ENCODE results near the gene RGS3. TPM values are rescaled to one million over a fixed set of nuclear protein-coding genes. Genes with fewer than 3 reads are reported as not detected.
"Not testable (repeated sequence)": the region's sequence is repeated elsewhere in the genome, so short reads cannot be mapped to it uniquely, and the experiment has no call there.

Gene RGS3
- total RNA-seq, 4 donors from 2014 or later = 11.0 to 18.8 (median 16.0) TPM

DNA sequence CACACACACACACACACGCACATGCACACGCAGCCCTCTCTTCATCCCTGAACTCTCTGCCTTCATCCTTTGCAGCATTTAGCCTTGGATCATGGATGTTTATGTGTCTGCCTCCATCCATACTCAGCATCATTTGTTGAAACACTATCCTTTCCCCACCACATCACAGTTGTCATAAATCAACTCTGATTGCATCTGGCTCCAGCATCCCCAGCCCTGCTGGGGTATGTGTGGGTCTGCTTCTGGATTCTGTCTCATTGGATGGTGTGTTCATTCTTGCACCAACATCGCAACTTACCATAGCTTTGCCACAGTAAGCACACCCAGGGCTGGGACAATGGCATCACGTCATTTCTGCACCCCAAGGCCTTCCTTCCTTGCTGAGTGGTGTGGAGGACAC, 175.4 kb downstream of the RGS3 start:
- Histone ChIP-seq H3K27ac (no peak overlapping the region), H3K4me1 (no peaks in the 10 kb centered on the region), H3K4me3 (no peak overlapping the region), H3K9me3 (no peaks in the 10 kb centered on the region), H3K27me3 (no peaks in the 10 kb centered on the region), H3K36me3 (no peaks in the 10 kb centered on the region)
- WGBS = 76% methylated on average over 4 of the region's 4 CpGs
- DNase-seq (ENCODE audit: low spot score in 2 of 2) = peak in 1 of 2 donors; percentile 13
- TF ChIP-seq EP300 (IDR thresholded peaks at IDR 0.05) (no peak), POLR2A (IDR thresholded peaks at IDR 0.05) (no peak), POLR2AphosphoS5 (IDR thresholded peaks at IDR 0.05) (no peak)
- TF ChIP-seq, protein P1, sequence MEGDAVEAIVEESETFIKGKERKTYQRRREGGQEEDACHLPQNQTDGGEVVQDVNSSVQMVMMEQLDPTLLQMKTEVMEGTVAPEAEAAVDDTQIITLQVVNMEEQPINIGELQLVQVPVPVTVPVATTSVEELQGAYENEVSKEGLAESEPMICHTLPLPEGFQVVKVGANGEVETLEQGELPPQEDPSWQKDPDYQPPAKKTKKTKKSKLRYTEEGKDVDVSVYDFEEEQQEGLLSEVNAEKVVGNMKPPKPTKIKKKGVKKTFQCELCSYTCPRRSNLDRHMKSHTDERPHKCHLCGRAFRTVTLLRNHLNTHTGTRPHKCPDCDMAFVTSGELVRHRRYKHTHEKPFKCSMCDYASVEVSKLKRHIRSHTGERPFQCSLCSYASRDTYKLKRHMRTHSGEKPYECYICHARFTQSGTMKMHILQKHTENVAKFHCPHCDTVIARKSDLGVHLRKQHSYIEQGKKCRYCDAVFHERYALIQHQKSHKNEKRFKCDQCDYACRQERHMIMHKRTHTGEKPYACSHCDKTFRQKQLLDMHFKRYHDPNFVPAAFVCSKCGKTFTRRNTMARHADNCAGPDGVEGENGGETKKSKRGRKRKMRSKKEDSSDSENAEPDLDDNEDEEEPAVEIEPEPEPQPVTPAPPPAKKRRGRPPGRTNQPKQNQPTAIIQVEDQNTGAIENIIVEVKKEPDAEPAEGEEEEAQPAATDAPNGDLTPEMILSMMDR (IDR thresholded peaks at IDR 0.05) = no peak

DNA sequence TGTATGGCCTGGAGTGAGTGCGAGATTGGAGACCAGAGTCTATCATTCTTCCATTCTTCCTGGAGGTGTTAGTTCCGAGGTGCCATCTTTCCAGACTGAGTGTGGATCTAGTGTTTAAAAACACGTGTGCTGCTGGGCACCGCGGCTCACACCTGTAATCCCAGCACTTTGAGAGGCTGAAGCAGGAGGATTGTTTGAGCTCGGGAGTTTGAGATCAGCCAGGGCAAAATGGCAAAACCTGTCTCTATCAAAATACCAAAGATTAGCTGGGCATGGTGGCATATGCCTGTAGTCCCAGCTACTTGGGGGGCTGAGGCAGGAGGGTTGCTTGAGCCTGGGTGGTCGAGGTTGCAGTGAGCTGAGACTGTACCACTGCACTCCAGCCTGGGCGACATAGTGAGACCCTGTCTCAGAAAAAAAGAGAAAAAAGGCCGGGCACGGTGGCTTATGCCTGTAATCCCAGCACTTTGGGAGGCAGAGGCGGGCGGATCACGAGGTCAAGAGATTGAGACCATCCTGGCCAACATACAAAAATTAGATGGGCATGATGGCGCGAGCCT, 176.0 kb downstream of the RGS3 start:
- H3K4me1 ChIP-seq, H3K27me3 ChIP-seq, H3K4me3 ChIP-seq, H3K27ac ChIP-seq, H3K9me3 ChIP-seq, H3K36me3 ChIP-seq: not testable (repeated sequence)
- DNase-seq (ENCODE audit: low spot score in 2 of 2) = peak; percentile 24 to 29
- 99% methylated on average over 14 of the region's 15 CpGs for WGBS

DNA sequence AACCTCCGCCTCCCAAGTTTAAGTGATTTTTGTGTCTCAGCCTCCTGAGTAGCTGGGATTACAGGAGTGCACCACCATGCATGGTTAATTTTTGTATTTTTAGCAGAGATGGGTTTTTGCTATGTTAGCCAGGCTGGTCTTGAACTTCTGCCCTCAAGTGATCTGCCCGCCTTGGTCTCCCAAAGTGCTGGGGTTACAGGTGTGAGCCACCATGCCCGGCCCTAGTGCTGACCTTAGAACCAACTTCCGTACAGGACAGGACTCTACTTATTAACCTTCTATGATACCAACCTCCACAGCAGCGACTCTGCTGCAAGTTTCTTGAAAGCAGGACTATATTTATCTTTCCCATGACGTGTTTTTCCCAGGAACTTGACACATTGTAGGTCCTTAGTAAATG, 176.9 kb downstream of the RGS3 start:
- peak; percentile 22 to 24 for DNase-seq (ENCODE audit: low spot score in 2 of 2)
- 91% methylated on average over 6 of the region's 6 CpGs for WGBS
- H3K4me3 ChIP-seq = no peak overlapping the region

DNA sequence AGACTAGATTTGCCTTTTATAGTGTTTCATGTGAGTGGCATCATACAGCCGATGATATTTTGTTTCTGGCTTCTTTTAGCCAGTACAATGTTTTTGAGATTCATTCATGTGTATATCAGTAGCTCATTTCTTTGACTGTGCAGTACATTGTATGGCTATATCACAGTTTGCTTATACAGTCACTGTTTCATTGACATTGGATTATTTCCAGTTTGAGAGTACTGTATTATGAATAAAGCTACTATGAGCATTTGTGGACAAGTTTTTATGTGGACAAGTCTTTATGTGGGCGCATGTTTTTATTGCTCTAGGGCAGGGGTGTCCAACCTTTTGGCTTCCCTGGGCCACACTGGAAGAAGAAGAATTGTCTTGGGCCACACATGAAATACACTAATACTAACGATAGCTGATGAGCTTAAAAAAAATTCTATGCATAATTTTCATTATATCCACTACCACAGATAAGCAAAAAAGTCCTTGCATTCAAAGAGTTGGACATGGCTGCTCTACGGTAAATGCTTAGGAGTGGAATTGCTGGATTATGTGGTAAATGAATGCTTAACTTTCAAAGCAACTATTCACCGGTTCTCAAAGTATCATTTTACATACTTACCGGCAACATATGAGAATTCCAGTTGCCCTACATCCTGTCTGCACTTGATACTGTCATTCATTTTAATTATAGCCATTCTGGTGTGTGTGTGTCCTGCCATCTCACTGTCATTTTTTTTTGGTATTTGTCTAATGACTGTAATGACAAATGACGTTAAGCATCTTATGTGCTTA, 177.8 kb downstream of the RGS3 start:
- TF ChIP-seq EP300 (IDR thresholded peaks at IDR 0.05) = no peak
- TF ChIP-seq, protein P1 (IDR thresholded peaks at IDR 0.05) = no peak
- TF ChIP-seq POLR2A (IDR thresholded peaks at IDR 0.05) = no peak
- TF ChIP-seq POLR2AphosphoS5 (IDR thresholded peaks at IDR 0.05) = no peak
- Histone ChIP-seq H3K4me1 (no peaks in the 10 kb centered on the region), H3K4me3 (no peak overlapping the region), H3K36me3 (no peaks in the 10 kb centered on the region), H3K27me3 (no peaks in the 10 kb centered on the region), H3K9me3 (no peaks in the 10 kb centered on the region), H3K27ac (no peak overlapping the region)
- WGBS = 75% methylated on average over 7 of the region's 7 CpGs
- peak in 1 of 2 donors; percentile 3 for DNase-seq (ENCODE audit: low spot score in 2 of 2)

More for the DNA sequence above, 176.9 kb downstream of the RGS3 start:
- no peaks in the 10 kb centered on the region for H3K36me3 ChIP-seq
- TF ChIP-seq POLR2AphosphoS5 (IDR thresholded peaks at IDR 0.05) (no peak), EP300 (IDR thresholded peaks at IDR 0.05) (no peak), POLR2A (IDR thresholded peaks at IDR 0.05) (no peak)
- TF ChIP-seq, protein P1 (IDR thresholded peaks at IDR 0.05) = no peak
- H3K4me1 ChIP-seq = no peaks in the 10 kb centered on the region
- H3K27me3 ChIP-seq = no peaks in the 10 kb centered on the region
- no peaks in the 10 kb centered on the region for H3K9me3 ChIP-seq
- H3K27ac ChIP-seq = no peak overlapping the region

DNA sequence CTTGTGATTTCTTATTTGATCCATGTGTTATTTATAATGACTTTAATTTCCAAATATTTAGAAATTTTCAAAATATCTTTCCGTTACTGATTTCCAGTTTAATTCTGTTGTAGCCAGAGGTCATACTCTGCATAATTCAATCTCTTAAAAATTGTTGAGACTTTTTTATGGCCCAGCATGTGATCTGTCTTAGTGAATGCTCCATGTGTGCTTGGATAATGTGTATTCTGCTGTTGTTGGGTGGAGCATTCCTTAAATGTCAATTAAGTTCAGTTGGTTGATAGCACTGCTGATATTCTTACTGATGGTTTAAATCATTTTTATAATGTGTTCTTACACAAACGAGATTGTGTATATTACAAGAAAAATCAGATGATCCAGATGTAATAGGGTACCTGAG, 180.8 kb downstream of the RGS3 start:
- 57% methylated on average over 2 of the region's 2 CpGs for WGBS

More for the DNA sequence above, 180.8 kb downstream of the RGS3 start:
- no peaks in the 10 kb centered on the region for H3K9me3 ChIP-seq
- no peak overlapping the region for H3K4me3 ChIP-seq
- no peak overlapping the region for H3K27ac ChIP-seq
- TF ChIP-seq POLR2AphosphoS5 (IDR thresholded peaks at IDR 0.05) = no peak
- TF ChIP-seq EP300 (IDR thresholded peaks at IDR 0.05) = no peak
- no peak for TF ChIP-seq POLR2A (IDR thresholded peaks at IDR 0.05)
- TF ChIP-seq, protein P1 (IDR thresholded peaks at IDR 0.05) = no peak
- no peaks in the 10 kb centered on the region for H3K27me3 ChIP-seq
- H3K36me3 ChIP-seq = no peaks in the 10 kb centered on the region
- H3K4me1 ChIP-seq = peaks cover 9% of the 10 kb centered on the region
- DNase-seq (ENCODE audit: low spot score in 2 of 2) = no peak
